GM21526 (cell line): ENCODE measurements around the gene DNAH14.

Source experiments
- ATAC-seq: cut with Tn5 transposase; IDR thresholded peaks from one replicate; pipeline ENCODE4 v1.9.1; 2021; ENCODE audit warnings: moderate library complexity; ENCODE audit not compliant: unreplicated experiment, low FRiP score

DNAH14 gene

DNA sequence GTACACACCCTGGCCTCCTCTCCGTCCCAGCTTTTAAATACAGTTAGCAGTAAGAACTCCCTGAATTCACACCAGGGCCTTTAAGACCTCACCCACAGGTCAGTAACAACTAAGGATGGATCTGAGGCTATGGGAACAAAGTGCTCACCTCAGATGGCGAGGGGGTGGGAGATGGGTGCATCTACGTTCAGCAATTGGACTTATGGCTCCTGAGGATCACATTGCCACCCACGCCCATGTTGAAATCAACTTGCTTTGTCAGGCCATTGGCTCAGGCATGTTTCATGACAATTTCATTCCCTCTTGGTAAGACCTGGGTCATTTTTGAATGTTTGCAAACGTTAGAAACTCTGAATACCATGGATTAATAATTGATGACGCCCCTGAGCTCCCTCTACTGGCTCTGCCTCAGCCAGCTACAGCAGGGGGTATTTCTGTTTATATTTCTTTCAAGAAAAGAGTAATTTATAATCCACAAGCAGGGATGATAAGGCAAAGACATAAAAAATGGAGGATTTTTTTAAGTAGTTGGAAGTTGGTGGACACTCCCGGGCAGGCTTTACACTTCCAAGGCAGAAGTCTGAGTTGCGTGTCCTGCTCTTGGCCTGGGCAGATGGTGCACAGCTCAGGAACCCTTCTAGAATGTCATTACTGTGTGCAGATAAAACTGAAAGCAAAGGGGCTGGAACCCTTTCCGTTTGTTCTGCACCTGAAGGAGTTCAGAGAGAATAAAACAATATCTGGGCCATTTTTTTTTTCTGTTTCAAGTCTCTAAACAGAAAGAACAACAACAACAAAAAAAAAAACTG, 512.0 kb downstream of the DNAH14 start:
- peak; percentile 40 for ATAC-seq

DNA sequence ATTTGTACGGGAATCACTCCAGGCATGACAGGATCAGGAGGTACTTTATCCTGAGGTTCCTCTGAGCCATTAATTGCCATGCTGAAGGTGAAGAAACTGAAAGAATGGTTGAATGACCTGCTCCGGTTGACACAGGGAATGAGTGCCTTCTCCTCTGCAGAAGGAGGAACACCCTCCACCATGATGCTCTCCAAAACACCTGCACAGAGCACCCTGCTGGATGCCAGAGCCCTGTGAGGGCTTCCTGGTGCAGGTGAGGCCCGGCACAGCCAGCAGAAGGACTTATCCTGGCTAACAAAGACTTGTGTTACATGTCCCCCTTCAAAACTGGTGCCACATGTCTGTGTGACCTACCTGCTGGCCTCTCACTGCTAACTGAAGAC, 512.6 kb downstream of the DNAH14 start:
- no peak for ATAC-seq

DNA sequence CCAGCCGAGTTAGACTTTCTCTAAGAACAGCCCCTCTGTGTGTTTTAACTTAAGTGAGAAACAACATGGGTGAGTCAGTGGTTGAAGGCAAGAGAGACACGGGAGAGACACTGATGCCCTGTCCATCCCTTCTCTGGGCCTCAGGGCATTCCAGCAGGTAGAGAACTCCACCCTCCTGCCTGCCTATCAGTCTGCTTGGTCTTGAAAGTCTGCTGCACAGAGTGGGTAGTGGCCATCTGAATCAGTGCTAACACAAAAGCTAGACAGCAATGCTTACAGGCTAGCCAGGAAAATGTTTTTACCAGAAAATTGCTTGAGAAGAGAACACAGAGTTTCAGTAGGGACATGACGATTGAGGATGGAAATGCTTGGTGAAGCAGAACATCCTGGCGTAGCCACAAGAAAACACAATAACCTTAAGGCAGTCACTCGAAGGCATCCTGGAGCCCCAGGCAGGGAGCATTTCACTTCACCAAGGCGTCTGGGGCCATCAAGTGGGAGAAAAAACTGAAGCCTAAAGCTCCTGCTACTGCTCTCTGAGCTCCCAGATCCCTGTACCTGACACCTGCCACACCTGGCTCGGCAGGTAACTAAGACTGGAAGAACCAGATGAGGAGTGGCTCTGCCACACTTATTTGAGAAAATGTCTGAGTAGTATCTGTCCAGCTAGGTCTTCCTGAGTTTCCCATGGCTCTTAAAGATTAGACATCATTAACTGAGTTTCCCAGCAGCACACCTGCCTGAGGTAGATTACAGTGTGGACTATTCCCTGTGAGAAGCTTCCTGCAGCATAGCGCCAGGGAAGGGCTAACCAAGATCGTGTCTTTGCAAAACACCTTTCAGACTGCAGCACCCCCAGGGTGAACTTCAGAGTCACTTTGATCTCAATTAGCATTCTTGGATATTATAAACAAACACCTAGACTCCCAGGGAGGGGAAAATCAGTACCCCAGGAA, 516.4 kb downstream of the DNAH14 start:
- ATAC-seq: no peak

DNA sequence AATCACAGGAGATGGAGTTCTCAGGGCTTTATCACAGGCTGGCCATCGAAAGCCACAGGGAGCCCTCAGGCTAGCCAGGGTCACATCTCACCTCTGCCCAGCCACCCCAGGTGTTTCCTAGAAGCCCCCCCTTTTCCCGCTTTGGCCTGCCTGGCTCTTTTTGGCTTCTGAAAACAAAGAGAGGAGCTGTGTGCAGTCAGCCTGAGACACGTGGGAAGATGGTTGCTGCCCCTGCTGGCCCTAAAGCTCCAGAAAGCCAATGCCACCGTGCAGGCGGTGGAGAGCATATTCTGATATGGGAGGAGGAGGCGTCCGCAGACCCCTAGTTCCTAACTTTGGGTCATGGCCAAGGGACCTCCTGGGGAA, 517.1 kb downstream of the DNAH14 start:
- ATAC-seq: no peak

DNA sequence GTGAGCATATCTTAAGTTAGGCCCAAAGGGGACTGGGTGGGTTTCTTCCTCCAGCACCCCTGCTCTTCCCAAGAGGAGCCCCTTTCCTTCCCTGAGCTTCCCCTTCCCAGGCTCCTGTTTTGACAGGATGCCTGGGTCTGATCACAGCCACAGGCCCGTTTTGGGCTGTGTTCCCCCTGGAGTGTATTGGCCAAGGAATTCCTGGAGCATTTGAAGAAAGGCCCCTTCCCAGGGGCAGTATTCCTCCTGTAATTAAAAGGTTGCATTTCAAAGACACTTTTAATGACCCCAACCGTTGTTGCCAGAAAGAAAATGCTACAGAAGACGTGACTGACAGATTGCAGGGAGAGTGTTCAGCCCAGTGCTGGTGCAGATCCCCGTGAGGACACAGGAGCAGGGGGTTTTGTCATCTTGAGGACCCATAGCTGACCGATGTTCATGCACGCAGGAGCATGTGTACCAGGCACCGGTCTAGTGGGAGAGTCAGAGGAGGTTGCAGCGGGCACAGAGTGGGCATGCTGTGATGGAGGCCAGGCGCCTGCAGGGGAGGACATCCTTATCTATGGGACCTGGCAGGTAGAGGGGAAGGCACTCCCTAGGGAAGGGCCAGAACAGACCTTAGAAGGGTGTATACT, 517.6 kb downstream of the DNAH14 start:
- ATAC-seq: no peak

DNA sequence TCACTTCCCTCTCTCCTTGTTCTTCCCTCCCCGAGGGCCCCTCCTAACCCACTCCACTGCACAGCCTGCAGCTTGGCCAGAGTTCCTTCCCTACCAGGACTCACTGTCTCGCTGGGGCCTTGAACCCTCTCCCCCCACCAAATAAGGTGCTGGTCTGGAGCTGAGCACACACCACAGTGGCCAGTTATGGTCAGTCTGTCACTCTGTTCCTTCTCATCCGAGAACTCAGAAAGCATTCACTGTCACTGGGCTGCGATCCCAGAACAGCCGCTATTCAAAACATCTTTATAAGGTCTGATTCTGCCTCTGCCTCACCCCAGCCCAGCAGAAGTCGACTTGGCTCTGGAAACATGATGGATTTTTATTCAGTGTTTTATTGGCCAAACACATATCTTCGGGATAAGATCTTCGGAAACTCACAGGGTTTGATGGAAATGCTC, 518.2 kb downstream of the DNAH14 start:
- no peak for ATAC-seq

DNA sequence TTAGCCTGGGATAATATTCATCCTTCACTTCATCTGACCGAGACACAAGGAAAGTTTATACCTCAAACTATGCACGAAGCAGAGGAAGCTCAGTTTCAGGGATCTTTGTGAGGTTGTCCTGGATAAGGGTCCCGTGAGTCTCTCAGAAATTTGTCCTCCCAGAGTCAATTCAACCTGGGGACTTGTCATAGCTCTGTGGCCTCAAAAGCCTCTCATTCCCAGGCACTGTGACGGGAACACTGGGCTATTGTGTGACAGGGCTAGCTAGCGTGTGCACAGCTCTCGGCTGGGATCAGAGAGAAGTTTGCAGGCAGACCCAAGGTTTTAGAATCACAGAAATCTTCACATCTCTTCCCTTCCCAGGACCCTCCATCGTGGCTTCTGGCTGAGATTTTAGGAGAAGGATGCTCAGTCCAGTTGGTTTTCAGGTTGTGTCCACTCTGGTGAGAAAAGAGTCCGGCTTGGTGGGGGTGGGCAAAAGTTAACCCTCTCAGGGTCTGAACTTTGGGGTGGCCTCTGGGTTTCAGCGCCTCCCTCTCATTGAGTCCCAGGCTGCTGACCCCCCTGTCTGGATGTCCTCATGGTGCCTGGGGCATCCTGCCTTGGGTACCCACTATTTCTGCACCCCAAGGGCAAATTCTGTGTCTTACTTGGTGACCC, 518.8 kb downstream of the DNAH14 start:
- no peak for ATAC-seq
